ENCODE measurements around the gene GCN1. TPM values are rescaled to one million over a fixed set of nuclear protein-coding genes. Genes with fewer than 3 reads are reported as not detected.

Gene GCN1
- total RNA-seq, 1 donor from 2014 or later: 165 TPM

- H3K4me1 Mint-ChIP-seq (ENCODE audit: low read depth): peaks cover 58% of the 10 kb centered on the region
- H3K27me3 Mint-ChIP-seq (ENCODE audit: low read depth): no peaks in the 10 kb centered on the region
- intact Hi-C loops (cut with micrococcal nuclease): loop anchor here (1.0 kb wide), 1 partner anchor 39 kb away; no protein-coding TSS in a partner anchor
- DNase-seq (ENCODE audit: low spot score): no peak
- no peak overlapping the region for H3K4me3 Mint-ChIP-seq (ENCODE audit: low read depth)
- no peak overlapping the region for H3K27ac Mint-ChIP-seq
- no peaks in the 10 kb centered on the region for H3K9me3 Mint-ChIP-seq
- peaks cover 16% of the 10 kb centered on the region for H3K36me3 Mint-ChIP-seq (ENCODE audit: low read depth)
Observed at GRCh38 chr12:120227233-120228040, 32.9 kb upstream of the GCN1 start.

- Mint-ChIP-seq H3K36me3 (ENCODE audit: low read depth) (peaks cover 21% of the 10 kb centered on the region), H3K27me3 (ENCODE audit: low read depth) (no peaks in the 10 kb centered on the region), H3K27ac (peak overlapping the region; percentile 91), H3K4me1 (ENCODE audit: low read depth) (peaks cover 44% of the 10 kb centered on the region), H3K9me3 (no peaks in the 10 kb centered on the region), H3K4me3 (ENCODE audit: low read depth) (peak overlapping the region; percentile 73)
- intact Hi-C loops (cut with micrococcal nuclease): no loop called here
- DNase-seq (ENCODE audit: low spot score): peak; percentile 21
Observed at GRCh38 chr12:120225852-120226640, 31.5 kb upstream of the GCN1 start.

GRCh38 chr12:120225200-120225558 lies 30.7 kb upstream of the GCN1 start:
- H3K27me3 Mint-ChIP-seq (ENCODE audit: low read depth): no peaks in the 10 kb centered on the region
- peaks cover 37% of the 10 kb centered on the region for H3K4me1 Mint-ChIP-seq (ENCODE audit: low read depth)
- H3K36me3 Mint-ChIP-seq (ENCODE audit: low read depth): peaks cover 28% of the 10 kb centered on the region
- no peak overlapping the region for H3K4me3 Mint-ChIP-seq (ENCODE audit: low read depth)
- no peak for DNase-seq (ENCODE audit: low spot score)
- H3K27ac Mint-ChIP-seq: peak overlapping the region; percentile 91
- intact Hi-C loops (cut with micrococcal nuclease): no loop called here
- H3K9me3 Mint-ChIP-seq: no peaks in the 10 kb centered on the region

- Mint-ChIP-seq H3K9me3 (no peaks in the 10 kb centered on the region), H3K36me3 (ENCODE audit: low read depth) (peaks cover 34% of the 10 kb centered on the region), H3K27ac (no peak overlapping the region), H3K4me1 (ENCODE audit: low read depth) (peaks cover 30% of the 10 kb centered on the region), H3K4me3 (ENCODE audit: low read depth) (no peak overlapping the region), H3K27me3 (ENCODE audit: low read depth) (no peaks in the 10 kb centered on the region)
- intact Hi-C loops (cut with micrococcal nuclease): no loop called here
- DNase-seq (ENCODE audit: low spot score): no peak
Observed at GRCh38 chr12:120224304-120225199, 30.0 kb upstream of the GCN1 start.

GRCh38 chr12:120223458-120224303 lies 29.2 kb upstream of the GCN1 start:
- peak overlapping the region; percentile 35 for H3K27ac Mint-ChIP-seq
- H3K9me3 Mint-ChIP-seq: no peaks in the 10 kb centered on the region
- no peak overlapping the region for H3K4me3 Mint-ChIP-seq (ENCODE audit: low read depth)
- H3K4me1 Mint-ChIP-seq (ENCODE audit: low read depth): peaks cover 22% of the 10 kb centered on the region
- no peak for DNase-seq (ENCODE audit: low spot score)
- peaks cover 34% of the 10 kb centered on the region for H3K36me3 Mint-ChIP-seq (ENCODE audit: low read depth)
- no peaks in the 10 kb centered on the region for H3K27me3 Mint-ChIP-seq (ENCODE audit: low read depth)
- intact Hi-C loops (cut with micrococcal nuclease): no loop called here

GRCh38 chr12:120222288-120222832 lies 27.8 kb upstream of the GCN1 start:
- intact Hi-C loops (cut with micrococcal nuclease): no loop called here
- no peaks in the 10 kb centered on the region for H3K27me3 Mint-ChIP-seq (ENCODE audit: low read depth)
- H3K4me3 Mint-ChIP-seq (ENCODE audit: low read depth): no peak overlapping the region
- no peaks in the 10 kb centered on the region for H3K9me3 Mint-ChIP-seq
- DNase-seq (ENCODE audit: low spot score): no peak
- H3K36me3 Mint-ChIP-seq (ENCODE audit: low read depth): peaks cover 38% of the 10 kb centered on the region
- H3K4me1 Mint-ChIP-seq (ENCODE audit: low read depth): peaks cover 10% of the 10 kb centered on the region
- H3K27ac Mint-ChIP-seq: no peak overlapping the region

- Mint-ChIP-seq H3K27ac (no peak overlapping the region), H3K4me1 (ENCODE audit: low read depth) (peaks cover 10% of the 10 kb centered on the region), H3K9me3 (no peaks in the 10 kb centered on the region), H3K36me3 (ENCODE audit: low read depth) (peaks cover 38% of the 10 kb centered on the region), H3K4me3 (ENCODE audit: low read depth) (no peak overlapping the region), H3K27me3 (ENCODE audit: low read depth) (no peaks in the 10 kb centered on the region)
- DNase-seq (ENCODE audit: low spot score): no peak
- intact Hi-C loops (cut with micrococcal nuclease): no loop called here
Observed at GRCh38 chr12:120221576-120221900, 27.0 kb upstream of the GCN1 start.

- Mint-ChIP-seq H3K27ac (no peak overlapping the region), H3K4me3 (ENCODE audit: low read depth) (no peak overlapping the region), H3K27me3 (ENCODE audit: low read depth) (no peaks in the 10 kb centered on the region), H3K9me3 (no peaks in the 10 kb centered on the region), H3K36me3 (ENCODE audit: low read depth) (peaks cover 39% of the 10 kb centered on the region), H3K4me1 (ENCODE audit: low read depth) (peaks cover 7% of the 10 kb centered on the region)
- intact Hi-C loops (cut with micrococcal nuclease): no loop called here
- no peak for DNase-seq (ENCODE audit: low spot score)
Observed at GRCh38 chr12:120220838-120221575, 26.5 kb upstream of the GCN1 start.

GRCh38 chr12:120218680-120219606 lies 24.4 kb upstream of the GCN1 start:
- H3K4me3 Mint-ChIP-seq (ENCODE audit: low read depth): no peak overlapping the region
- no peaks in the 10 kb centered on the region for H3K4me1 Mint-ChIP-seq (ENCODE audit: low read depth)
- intact Hi-C loops (cut with micrococcal nuclease): no loop called here
- no peak overlapping the region for H3K27ac Mint-ChIP-seq
- no peak for DNase-seq (ENCODE audit: low spot score)
- H3K27me3 Mint-ChIP-seq (ENCODE audit: low read depth): no peaks in the 10 kb centered on the region
- peaks cover 48% of the 10 kb centered on the region for H3K36me3 Mint-ChIP-seq (ENCODE audit: low read depth)
- no peaks in the 10 kb centered on the region for H3K9me3 Mint-ChIP-seq

- intact Hi-C loops (cut with micrococcal nuclease): no loop called here
- no peak overlapping the region for H3K4me3 Mint-ChIP-seq (ENCODE audit: low read depth)
- H3K27ac Mint-ChIP-seq: no peak overlapping the region
- no peak for DNase-seq (ENCODE audit: low spot score)
- peaks cover 43% of the 10 kb centered on the region for H3K36me3 Mint-ChIP-seq (ENCODE audit: low read depth)
- H3K27me3 Mint-ChIP-seq (ENCODE audit: low read depth): no peaks in the 10 kb centered on the region
- no peaks in the 10 kb centered on the region for H3K4me1 Mint-ChIP-seq (ENCODE audit: low read depth)
- H3K9me3 Mint-ChIP-seq: no peaks in the 10 kb centered on the region
Observed at GRCh38 chr12:120216742-120217605, 22.5 kb upstream of the GCN1 start.
